Keratinocyte (primary cell): Measurements from ENCODE around the gene GFOD1.

Source experiments
- EZH2 ChIP-seq: IDR thresholded peaks from one replicate; pipeline ENCODE4 v1.6.1; 2012; ENCODE audit warnings: inconsistent platforms, mild to moderate bottlenecking, low read length, moderate library complexity
- TF ChIP-seq, protein P1 (sequence below), 3 experiments: IDR thresholded peaks in 1 of 3; conservative IDR thresholded peaks in 1 of 3; optimal IDR thresholded peaks in 1 of 3; 2 replicates in 2 of 3; 3 replicates in 1 of 3; pipeline versions ENCODE3 to v1.5.1; 2011; ENCODE audit warnings: low read length in 3 of 3, mild to moderate bottlenecking in 3 of 3, moderate library complexity in 2 of 3, control low read depth in 1 of 3, inconsistent platforms in 1 of 3; ENCODE audit not compliant: insufficient read depth in 2 of 3; ENCODE audit errors: extremely low read depth in 1 of 3

GRCh38 chr6:13404228-13404891 is 83.0 kb downstream of the GFOD1 start:
- TF ChIP-seq, protein P1, sequence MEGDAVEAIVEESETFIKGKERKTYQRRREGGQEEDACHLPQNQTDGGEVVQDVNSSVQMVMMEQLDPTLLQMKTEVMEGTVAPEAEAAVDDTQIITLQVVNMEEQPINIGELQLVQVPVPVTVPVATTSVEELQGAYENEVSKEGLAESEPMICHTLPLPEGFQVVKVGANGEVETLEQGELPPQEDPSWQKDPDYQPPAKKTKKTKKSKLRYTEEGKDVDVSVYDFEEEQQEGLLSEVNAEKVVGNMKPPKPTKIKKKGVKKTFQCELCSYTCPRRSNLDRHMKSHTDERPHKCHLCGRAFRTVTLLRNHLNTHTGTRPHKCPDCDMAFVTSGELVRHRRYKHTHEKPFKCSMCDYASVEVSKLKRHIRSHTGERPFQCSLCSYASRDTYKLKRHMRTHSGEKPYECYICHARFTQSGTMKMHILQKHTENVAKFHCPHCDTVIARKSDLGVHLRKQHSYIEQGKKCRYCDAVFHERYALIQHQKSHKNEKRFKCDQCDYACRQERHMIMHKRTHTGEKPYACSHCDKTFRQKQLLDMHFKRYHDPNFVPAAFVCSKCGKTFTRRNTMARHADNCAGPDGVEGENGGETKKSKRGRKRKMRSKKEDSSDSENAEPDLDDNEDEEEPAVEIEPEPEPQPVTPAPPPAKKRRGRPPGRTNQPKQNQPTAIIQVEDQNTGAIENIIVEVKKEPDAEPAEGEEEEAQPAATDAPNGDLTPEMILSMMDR (optimal IDR thresholded peaks at IDR 0.05 in 1 of 3, IDR thresholded peaks at IDR 0.05 in 1 of 3, conservative IDR thresholded peaks at IDR 0.05 in 1 of 3; ENCODE audit: extremely low read depth in 1 of 3, insufficient read depth in 2 of 3, low read length in 3 of 3) = no peak
- no peak for TF ChIP-seq EZH2
